CD14-positive monocyte (primary cell): Measurements from ENCODE around the gene CHI3L2. TPM values are rescaled to one million over a fixed set of nuclear protein-coding genes. Genes with fewer than 3 reads are reported as not detected.
A peak's percentile ranks its signal among the peaks of the same experiment; 100 is the strongest.

Experiments
- DNase-seq, 3 donors: peaks; one replicate each; pipeline ENCODE4 v3.0.0-alpha.2; 2011 to 2022
- H2AFZ ChIP-seq: 2 replicates; pipeline ENCODE4 v1.6.0; 2012; ENCODE audit warnings: mild to moderate bottlenecking, low read depth, low read length, inconsistent platforms; ENCODE audit not compliant: insufficient read depth, poor library complexity, severe bottlenecking
- H3K27ac ChIP-seq, 2 donors: 1 replicate in 1 of 2; 2 replicates in 1 of 2; pipeline ENCODE4 v1.5.1; 2012 to 2013; ENCODE audit warnings: low read length in 2 of 2, control low read depth in 1 of 2, inconsistent platforms in 1 of 2, low read depth in 1 of 2, mild to moderate bottlenecking in 1 of 2
- H3K27me3 ChIP-seq, 2 donors: one replicate each; pipeline versions ENCODE4 v1.6.0 to v1.6.1; 2011 to 2013; ENCODE audit warnings: low read length in 2 of 2; ENCODE audit not compliant: control insufficient read depth in 2 of 2, insufficient read depth in 2 of 2
- H3K36me3 ChIP-seq, 2 donors: replicated peaks in 1 of 2; 1 replicate in 1 of 2; 2 replicates in 1 of 2; pipeline versions ENCODE4 v1.5.1 to v1.6.1; 2012 to 2013; ENCODE audit warnings: low read length in 2 of 2, control low read depth in 1 of 2, inconsistent platforms in 1 of 2, mild to moderate bottlenecking in 1 of 2; ENCODE audit not compliant: insufficient read depth in 2 of 2, control insufficient read depth in 1 of 2
- H3K4me1 ChIP-seq, 2 donors: 1 replicate in 1 of 2; 2 replicates in 1 of 2; pipeline versions ENCODE4 v1.5.1 to v1.6.1; 2012 to 2013; ENCODE audit warnings: low read length in 2 of 2, control low read depth in 1 of 2, inconsistent platforms in 1 of 2, mild to moderate bottlenecking in 1 of 2, moderate library complexity in 1 of 2; ENCODE audit not compliant: insufficient read depth in 2 of 2, control insufficient read depth in 1 of 2
- H3K4me2 ChIP-seq: replicated peaks from 2 replicates; pipeline ENCODE3; 2012; ENCODE audit warnings: low read length, moderate library complexity, mild to moderate bottlenecking; ENCODE audit not compliant: poor library complexity, severe bottlenecking; ENCODE audit errors: extremely low read depth
- H3K4me3 ChIP-seq, 3 experiments: fragments of 200-600 bp in 1 of 3; sonication (generic) in 1 of 3; replicated peaks in 1 of 3; 1 replicate in 2 of 3; 2 replicates in 1 of 3; pipeline ENCODE4 v1.5.1; 2011 to 2013; ENCODE audit warnings: low read length in 3 of 3, mild to moderate bottlenecking in 3 of 3, control low read depth in 2 of 3, low read depth in 2 of 3, inconsistent platforms in 1 of 3, moderate library complexity in 1 of 3
- H3K79me2 ChIP-seq: 2 replicates; pipeline ENCODE4 v1.6.0; 2012; ENCODE audit warnings: mild to moderate bottlenecking, control low read depth, inconsistent platforms, low read length, moderate library complexity; ENCODE audit not compliant: insufficient read depth
- H3K9ac ChIP-seq: 2 replicates; pipeline ENCODE4 v1.6.0; 2017; ENCODE audit warnings: low read length, mild to moderate bottlenecking; ENCODE audit not compliant: insufficient read depth, poor library complexity, severe bottlenecking
- H3K9me3 ChIP-seq, 2 donors: replicated peaks in 1 of 2; 1 replicate in 1 of 2; 2 replicates in 1 of 2; pipeline versions ENCODE4 v1.5.1 to v1.6.1; 2012 to 2013; ENCODE audit warnings: low read length in 2 of 2, control low read depth in 1 of 2; ENCODE audit not compliant: control insufficient read depth in 1 of 2, insufficient read depth in 1 of 2
- H4K20me1 ChIP-seq: 2 replicates; pipeline ENCODE4 v1.6.0; 2012; ENCODE audit warnings: mild to moderate bottlenecking, low read length, control low read depth, moderate library complexity; ENCODE audit not compliant: insufficient read depth
- H3K27ac Mint-ChIP-seq, 7 donors: one replicate each; pipeline ENCODE4 v1.8.0; 2020; ENCODE audit warnings: mild to moderate bottlenecking in 7 of 7, mixed read lengths in 7 of 7, moderate library complexity in 6 of 7, inconsistent platforms in 2 of 7
- H3K27me3 Mint-ChIP-seq, 3 donors: one replicate each; pipeline ENCODE4 v1.8.0; 2021 to 2022; ENCODE audit warnings: low read depth in 3 of 3, mild to moderate bottlenecking in 3 of 3, mixed read lengths in 3 of 3, moderate library complexity in 3 of 3, inconsistent platforms in 1 of 3
- H3K36me3 Mint-ChIP-seq, 2 donors: one replicate each; pipeline ENCODE4 v1.8.0; 2020; ENCODE audit warnings: mixed read lengths in 2 of 2, inconsistent platforms in 1 of 2, mild to moderate bottlenecking in 1 of 2
- H3K4me1 Mint-ChIP-seq: one replicate; pipeline ENCODE4 v1.8.0; 2020; ENCODE audit warnings: mild to moderate bottlenecking, mixed read lengths
- H3K4me3 Mint-ChIP-seq, 2 donors: one replicate each; pipeline ENCODE4 v1.8.0; 2020; ENCODE audit warnings: mild to moderate bottlenecking in 2 of 2, mixed read lengths in 2 of 2, moderate library complexity in 1 of 2
- H3K9me3 Mint-ChIP-seq, 7 donors: one replicate each; pipeline ENCODE4 v1.8.0; 2020 to 2022; ENCODE audit warnings: mixed read lengths in 7 of 7, mild to moderate bottlenecking in 6 of 7, moderate library complexity in 6 of 7, inconsistent platforms in 2 of 7
- WGBS: methylation state at CpG from one replicate; pipeline ENCODE4 v1.1.5; 2013; ENCODE audit warnings: missing lambda C conversion rate; ENCODE audit not compliant: insufficient coverage; 5-methylcytosine and 5-hydroxymethylcytosine counted together
- intact Hi-C, 2 donors: fragments of 100-400 bp; cut with micrococcal nuclease; formaldehyde crosslinking; loops; one replicate each; pipeline versions ENCODE4 v1.15.0 to v1.15.1; 2023
- polyA plus RNA-seq, 3 donors: library from polyadenylated mRNA; depleted of rRNA in 1 of 3; unstranded in 2 of 3; stranded (reverse) in 1 of 3; fragments of 300-500 nt in 2 of 3; fragments of >200 nt in 1 of 3; fragmentation: Illumina TruSeq in 2 of 3; gene quantifications; 1 replicate in 2 of 3; 2 replicates in 1 of 3; pipeline ENCODE4 v1.2.3, GENCODE V29; 2012 to 2021
- TF ChIP-seq, protein P1 (sequence below): fragments of 200-600 bp; IDR thresholded peaks from one replicate; pipeline ENCODE4 v1.8.0; 2022; ENCODE audit warnings: antibody characterized with exemption, mild to moderate bottlenecking

CHI3L2 gene
- polyA plus RNA-seq, 3 donors = 1.2 to 9.9 (median 1.4) TPM

DNA sequence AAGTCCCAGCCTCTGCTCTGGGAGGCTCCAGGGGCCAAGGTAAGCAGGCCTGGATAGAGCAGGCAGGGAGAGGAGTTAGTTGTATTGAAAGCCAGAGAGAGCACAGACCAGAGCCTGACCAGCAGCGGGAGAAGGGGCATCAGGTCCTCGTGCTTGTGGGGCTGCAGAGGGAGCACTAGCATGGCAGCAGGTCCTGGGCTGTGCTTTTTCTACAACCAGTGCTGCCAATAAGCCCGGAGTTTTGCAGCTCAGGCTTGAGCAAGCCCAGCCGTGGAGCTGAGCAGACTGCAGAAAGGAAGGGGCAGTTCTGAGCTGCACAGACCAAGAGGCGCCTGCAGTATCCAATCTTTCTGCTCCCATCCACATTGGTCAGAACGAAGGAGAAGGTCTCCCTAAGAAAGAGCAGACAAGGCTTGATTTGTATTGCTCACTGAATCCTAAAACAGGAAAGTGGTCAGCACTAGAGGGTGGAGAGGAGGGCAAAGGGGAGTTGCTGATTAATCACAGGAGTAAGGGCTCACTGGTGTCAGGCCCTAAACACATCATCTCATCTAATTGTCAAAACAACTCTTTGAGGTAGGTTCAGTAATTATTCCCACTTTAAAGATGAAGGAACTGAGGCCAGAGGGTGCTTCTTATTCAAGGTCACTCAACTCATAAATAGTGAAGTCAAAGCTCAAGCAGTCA lies 29.8 kb upstream of the CHI3L2 start:
- Histone ChIP-seq H3K27me3 (no peaks in the 10 kb centered on the region), H3K4me1 (peaks cover 94 to 98% of the 10 kb centered on the region in 2 donors), H2AFZ (no peak overlapping the region), H3K27ac (no peak overlapping the region), H3K4me2 (peak overlapping the region; percentile 90), H3K79me2 (peaks cover 29% of the 10 kb centered on the region), H3K9me3 (no peaks in the 10 kb centered on the region), H3K9ac (no peak overlapping the region), H4K20me1 (no peaks in the 10 kb centered on the region), H3K4me3 (peak overlapping the region in 1 of 3 experiments; percentile 77), H3K36me3 (peaks cover 16 to 41% of the 10 kb centered on the region in 2 donors)
- H3K4me1 Mint-ChIP-seq = peaks cover 95% of the 10 kb centered on the region
- TF ChIP-seq, protein P1, sequence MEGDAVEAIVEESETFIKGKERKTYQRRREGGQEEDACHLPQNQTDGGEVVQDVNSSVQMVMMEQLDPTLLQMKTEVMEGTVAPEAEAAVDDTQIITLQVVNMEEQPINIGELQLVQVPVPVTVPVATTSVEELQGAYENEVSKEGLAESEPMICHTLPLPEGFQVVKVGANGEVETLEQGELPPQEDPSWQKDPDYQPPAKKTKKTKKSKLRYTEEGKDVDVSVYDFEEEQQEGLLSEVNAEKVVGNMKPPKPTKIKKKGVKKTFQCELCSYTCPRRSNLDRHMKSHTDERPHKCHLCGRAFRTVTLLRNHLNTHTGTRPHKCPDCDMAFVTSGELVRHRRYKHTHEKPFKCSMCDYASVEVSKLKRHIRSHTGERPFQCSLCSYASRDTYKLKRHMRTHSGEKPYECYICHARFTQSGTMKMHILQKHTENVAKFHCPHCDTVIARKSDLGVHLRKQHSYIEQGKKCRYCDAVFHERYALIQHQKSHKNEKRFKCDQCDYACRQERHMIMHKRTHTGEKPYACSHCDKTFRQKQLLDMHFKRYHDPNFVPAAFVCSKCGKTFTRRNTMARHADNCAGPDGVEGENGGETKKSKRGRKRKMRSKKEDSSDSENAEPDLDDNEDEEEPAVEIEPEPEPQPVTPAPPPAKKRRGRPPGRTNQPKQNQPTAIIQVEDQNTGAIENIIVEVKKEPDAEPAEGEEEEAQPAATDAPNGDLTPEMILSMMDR = peak; percentile 57
- peak overlapping the region; percentile 34 to 55 for H3K4me3 Mint-ChIP-seq
- H3K9me3 Mint-ChIP-seq = peaks cover 0 to 2% (median 0%) of the 10 kb centered on the region in 7 donors
- H3K27ac Mint-ChIP-seq = peak overlapping the region in 5 of 7 donors; percentile 22 to 80 (median 36)
- DNase-seq = peak in 1 of 3 donors; percentile 53
- H3K27me3 Mint-ChIP-seq = no peaks in the 10 kb centered on the region
- peaks cover 49 to 50% of the 10 kb centered on the region in 2 donors for H3K36me3 Mint-ChIP-seq
- intact Hi-C loops = no loop called here
- WGBS = 31% methylated on average over 3 of the region's 6 CpGs

DNA sequence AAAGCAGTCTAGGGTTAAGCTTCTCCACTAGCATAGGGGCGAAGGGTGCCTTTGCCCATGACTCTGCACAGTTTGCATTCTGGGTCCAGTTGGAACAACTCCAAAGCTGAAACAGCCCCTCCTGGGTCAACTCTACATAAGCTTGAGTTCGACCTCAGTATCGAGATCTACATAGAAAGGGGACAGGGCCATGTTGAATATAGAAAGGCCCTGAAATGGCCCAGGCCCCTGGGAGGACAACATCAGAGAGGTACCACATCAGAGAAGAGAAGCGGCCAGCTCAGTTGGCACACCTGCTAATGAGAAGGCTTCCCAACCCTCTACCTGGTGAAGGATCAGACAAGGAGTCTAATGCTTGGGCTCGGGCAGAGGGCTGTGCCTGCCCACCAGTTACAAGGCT lies 28.7 kb upstream of the CHI3L2 start:
- 100% methylated on average over 3 of the region's 5 CpGs for WGBS
- Histone ChIP-seq H3K9ac (no peak overlapping the region), H3K4me1 (peaks cover 93 to 98% of the 10 kb centered on the region in 2 donors), H3K79me2 (peaks cover 39% of the 10 kb centered on the region), H3K27me3 (no peaks in the 10 kb centered on the region), H3K4me3 (peak overlapping the region in 2 of 3 experiments; percentile 5 to 77), H3K27ac (peak overlapping the region; percentile 93 to 97), H2AFZ (peak overlapping the region; percentile 12), H3K36me3 (peaks cover 16 to 41% of the 10 kb centered on the region in 2 donors), H3K4me2 (peak overlapping the region; percentile 90), H4K20me1 (no peaks in the 10 kb centered on the region), H3K9me3 (no peaks in the 10 kb centered on the region)
- peaks cover 0 to 2% (median 0%) of the 10 kb centered on the region in 7 donors for H3K9me3 Mint-ChIP-seq
- peak overlapping the region; percentile 35 to 51 for H3K4me3 Mint-ChIP-seq
- peaks cover 94% of the 10 kb centered on the region for H3K4me1 Mint-ChIP-seq
- H3K27me3 Mint-ChIP-seq = no peaks in the 10 kb centered on the region
- TF ChIP-seq, protein P1 = no peak
- peaks cover 47 to 50% of the 10 kb centered on the region in 2 donors for H3K36me3 Mint-ChIP-seq
- intact Hi-C loops = no loop called here
- peak overlapping the region in 6 of 7 donors; percentile 24 to 97 (median 94) for H3K27ac Mint-ChIP-seq
- no peak for DNase-seq
